ENCODE data around the gene LOXL3.
"Not testable (repeated sequence)": the region's sequence is repeated elsewhere in the genome, so short reads cannot be mapped to it uniquely, and the experiment has no call there.

LOXL3 gene

DNA sequence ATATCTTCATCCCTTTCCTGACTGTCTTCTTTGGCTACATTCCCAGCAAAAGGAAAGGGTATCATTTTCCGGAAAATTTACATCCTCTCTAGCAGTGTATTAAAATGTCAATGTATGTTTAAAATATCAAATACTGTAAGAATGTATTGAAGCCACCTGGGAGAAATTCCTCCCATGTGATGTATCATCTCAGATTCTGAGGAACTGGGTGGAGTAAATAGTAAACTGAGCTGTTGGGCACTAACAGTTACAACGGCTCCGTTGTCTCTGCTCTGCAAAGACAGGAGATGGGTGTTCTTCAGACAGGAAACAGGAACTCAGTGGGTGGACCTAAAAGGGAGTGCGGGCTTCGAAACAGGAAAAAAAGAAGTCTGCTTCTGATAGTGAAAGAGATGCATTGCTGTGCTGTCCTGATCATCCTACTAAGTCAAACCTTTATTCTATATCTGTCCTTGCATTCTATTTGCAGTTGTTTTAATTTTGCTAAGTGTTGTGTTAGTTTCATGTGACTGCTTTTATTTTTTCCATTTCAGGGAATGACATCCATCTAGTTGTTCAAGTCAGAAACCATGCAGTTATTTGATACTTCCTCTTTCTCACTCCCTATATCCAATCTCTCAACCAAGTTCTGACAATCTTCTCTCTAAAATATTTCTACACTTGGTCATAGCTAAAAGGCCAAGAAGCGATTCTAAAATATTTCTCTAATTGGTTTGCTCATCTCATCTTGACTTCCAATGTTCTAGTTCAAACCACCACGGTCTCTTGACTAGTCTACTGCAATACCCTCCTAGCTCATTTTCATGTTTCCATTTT lies 20.2 kb upstream of the LOXL3 start:
- peak; percentile 75 for DNase-seq (ENCODE audit: low spot score)

DNA sequence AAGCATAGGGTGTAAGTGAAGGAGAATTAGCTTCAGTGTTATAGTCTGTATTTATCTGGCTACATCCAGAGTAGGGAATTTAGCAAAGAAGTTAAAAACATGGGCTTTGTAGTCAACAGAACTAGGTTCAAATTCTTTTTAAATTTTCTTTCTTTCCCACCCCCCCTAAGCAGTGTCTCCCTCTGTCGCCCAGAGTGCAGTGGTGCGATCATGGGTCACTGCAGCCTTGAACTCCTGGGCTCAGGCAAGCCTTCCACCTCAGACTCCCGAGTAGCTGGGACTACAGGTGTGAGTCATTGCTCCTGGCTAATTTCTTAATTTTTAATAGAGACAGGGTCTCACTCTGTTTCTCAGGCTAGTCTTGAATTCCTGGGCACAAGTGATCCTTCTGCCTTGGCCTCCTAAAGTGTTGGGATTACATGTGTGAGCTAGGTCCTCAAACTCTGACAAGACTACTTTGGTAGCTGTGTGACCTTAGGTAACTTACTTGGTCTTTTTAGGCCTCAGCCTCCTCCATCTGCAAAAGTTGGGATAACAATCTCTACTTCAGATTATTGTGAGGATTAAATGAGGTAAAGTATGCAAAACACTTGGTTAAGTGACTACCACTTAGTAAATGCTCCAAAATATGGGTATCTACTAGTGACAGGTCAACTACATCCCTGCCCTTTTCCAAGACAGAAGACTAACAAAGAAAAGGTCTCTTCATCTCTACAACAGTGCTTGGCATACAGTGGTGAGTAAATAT lies 18.6 kb upstream of the LOXL3 start:
- no peak for DNase-seq (ENCODE audit: low spot score)

DNA sequence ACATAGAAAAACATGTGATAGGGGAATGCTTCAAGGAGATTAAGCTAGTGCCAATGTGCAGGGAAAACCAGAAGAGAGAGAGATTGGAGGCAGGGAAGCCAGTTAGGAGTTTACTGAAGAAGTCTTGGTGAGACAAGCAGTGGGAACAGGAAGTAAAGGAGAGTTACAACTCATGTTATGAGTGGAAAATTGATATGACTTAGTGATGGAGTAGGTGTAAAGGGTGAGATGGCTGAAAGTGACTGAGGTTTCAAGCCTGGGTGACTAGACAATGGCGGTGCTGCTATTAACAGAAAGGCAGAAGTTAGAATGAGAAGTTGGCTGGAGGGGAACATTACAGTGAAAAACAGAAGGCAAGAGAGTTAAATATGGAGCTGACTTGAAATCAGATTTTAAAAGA lies 17.3 kb upstream of the LOXL3 start:
- DNase-seq (ENCODE audit: low spot score) = peak; percentile 57

DNA sequence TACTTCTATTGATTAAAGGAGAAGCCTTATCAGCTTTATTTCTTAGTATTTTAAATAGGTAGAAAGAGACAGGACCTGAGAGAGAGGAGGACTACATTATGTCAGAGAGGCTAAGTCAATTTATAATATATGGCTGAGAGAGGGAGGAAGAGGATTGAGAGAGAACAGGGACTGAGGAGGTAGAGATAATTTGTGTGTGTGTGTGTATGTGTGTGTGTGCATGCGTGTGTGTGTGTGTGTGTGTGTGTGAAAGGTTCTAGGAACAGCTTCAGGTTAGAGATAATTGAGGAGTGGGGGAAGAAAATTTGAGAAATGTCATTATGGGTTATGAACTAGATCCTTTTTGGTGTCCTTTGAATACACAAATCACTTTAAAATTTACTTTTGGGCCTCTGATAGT lies 15.9 kb upstream of the LOXL3 start:
- DNase-seq (ENCODE audit: low spot score) = no peak

DNA sequence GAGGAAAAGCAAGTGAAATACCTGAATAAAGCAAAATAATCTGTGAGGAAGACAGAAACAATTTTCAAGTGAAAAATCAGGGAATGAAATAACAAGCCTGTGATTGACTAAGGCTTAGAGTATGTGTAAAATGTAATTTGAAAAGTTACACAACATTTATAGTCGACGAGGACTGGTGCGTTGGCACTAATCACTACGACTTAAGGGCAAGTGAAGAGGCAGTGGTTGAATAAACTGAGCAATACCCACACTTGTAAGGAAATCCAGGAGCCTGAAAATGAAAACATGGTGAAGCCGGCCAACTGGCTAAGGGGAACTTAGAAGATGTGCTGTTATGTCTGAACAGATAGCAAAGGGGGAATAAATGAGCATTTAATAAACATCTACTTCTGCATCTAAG lies 14.1 kb upstream of the LOXL3 start:
- no peak for DNase-seq (ENCODE audit: low spot score)

DNA sequence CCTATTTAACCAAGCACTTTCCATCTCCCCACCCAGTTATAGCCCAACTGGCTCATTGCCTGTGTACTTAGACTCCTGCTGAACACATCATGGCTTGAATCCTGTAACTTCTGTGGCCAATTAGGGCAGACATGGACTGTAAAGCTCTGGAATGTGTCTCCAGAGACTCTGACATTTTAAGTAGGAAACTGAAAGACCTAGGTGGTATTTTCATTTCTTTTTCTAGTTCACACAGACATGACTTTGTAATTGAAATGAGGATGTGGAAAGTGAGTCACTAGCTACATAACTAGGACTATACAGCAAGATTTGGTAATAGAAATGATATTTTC lies 13.0 kb upstream of the LOXL3 start:
- DNase-seq (ENCODE audit: low spot score) = no peak

DNA sequence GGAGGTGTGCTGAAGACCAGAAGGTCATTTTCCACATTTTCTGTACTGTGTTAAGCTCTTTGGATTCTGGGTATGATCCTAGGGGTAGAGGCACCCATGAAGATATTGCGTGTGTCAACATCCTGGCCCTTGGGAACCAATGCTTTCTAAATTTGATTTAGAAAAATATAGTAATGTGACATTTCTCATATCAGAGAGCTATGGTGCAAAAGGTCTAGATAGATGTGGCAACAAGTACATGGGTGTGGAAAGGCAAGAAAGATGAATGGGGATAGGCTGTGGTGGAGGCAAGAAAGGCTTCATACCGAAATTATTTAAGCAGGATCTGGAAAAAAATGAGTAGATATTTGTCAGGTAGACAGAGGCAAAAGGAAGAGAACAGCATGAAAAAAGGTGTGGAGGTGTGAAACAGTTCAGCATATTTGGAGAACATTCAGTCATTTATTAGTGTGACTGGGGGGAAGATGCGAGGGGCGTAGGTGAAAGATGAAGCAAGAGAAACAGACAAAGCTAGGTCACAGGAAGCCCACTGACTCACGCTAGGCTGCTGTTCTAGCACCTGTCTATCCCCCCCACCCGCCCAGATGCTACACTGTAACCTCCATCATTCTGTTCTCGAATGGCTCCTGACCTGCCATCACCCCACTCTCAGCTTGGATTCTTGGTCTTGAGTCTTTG lies 12.5 kb upstream of the LOXL3 start:
- DNase-seq (ENCODE audit: low spot score) = no peak

DNA sequence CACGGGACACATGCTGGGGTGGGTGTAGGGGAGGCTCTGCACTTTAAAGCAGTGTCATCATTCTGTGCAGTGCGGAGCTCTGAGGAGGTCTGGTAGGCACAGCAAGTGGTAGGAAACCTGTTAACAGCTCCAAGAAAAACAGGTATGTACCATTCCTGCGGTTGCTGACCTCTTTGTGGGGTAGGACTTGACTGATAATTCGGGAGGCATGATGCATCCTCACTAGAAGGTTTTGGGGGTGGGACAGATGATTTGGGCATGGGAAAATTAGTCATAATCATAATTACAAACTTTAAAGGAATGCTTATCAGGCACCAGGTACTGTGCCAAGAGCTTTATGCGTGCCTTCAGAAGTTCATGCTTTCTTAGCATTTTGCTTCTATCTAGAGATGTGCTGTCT lies 10.5 kb upstream of the LOXL3 start:
- DNase-seq (ENCODE audit: low spot score) = no peak

DNA sequence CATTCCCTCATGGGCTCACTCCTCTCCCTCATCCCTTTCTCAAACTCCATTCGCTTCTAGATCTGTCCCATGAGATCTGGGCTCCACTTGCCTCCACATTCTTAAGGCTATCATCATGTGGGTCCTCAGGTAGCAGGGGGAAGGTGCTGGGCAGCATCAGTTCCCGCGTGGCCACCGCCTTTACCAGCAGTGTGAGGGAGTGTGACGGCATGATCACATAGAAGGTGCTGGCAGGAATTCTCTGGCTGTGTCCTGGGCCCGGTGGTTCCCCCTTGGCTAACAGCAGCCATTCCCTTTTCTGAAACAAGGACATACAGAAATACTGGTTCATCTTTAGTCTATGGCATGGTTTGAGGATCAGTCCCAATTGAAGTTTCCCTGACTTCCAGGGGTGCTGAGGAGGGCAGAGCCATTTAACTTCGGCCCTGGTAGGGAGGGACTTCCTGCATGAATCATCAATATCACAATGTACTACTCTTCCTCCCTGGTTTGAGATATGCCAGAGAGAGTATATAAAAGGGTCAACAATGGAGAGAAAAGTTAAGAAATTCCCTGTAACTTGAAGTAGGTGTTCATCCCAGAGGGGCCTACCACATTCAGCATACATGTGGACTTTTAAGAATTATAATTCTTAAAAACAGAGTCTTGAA lies 8.5 kb upstream of the LOXL3 start:
- no peak for DNase-seq (ENCODE audit: low spot score)

DNA sequence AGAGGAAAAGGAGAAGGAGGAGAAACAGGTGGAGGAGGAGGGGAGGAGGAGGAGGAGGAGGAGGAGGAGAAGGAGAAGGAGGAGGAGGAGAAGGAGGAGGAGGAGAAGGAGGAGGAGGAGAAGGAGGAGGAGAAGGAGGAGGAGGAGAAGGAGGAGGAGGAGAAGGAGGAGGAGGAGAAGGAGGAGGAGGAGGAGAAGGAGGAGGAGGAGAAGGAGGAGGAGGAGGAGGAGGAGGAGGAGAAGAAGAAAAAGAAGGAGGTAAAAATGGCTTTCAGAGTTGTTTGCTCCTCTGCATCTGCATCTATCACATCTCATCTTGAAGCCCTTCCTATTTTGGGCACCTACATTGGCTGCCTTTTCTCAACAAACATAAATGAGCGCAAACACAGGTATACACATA lies 7.3 kb upstream of the LOXL3 start:
- not testable (repeated sequence) for DNase-seq (ENCODE audit: low spot score)

DNA sequence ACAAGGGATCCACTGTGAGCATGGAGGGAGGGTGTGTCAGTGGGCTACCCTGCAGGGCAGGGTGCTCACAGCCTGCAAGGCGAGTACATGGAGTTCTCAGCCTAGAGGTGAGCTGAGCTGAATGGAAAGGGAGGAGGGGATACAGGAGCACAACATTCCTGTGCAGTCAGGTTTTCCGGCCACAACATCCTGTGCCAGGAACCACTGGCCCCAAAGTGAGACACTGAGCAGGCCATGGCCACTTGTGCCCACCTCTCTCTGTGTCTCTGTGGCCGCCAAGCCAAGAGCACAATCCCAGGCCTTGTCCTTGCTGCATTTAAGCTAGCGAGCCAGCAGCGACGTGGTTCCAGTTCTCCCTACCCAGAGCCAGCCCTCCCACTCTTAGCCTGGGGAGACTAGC lies 6.8 kb upstream of the LOXL3 start:
- no peak for DNase-seq (ENCODE audit: low spot score)

DNA sequence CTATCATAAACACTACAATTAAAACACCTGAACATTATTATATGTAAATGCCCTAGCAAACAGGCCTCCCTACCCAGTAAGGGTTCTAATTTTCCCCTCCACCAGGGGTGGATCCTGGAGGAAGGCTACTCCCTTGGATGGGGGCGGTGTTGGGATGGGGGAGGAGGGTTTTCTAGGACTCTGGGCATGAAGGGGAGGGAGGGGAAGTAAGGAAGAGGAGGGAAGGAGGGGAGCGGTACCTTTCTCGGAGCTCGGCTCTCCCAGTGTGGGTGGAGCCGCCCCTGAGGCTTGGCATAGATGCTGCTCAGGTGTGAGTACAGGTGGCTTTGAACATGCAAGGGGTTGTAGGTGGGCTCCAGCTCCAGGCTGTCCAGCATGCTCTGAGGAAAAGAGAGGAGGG lies 6.2 kb upstream of the LOXL3 start:
- no peak for DNase-seq (ENCODE audit: low spot score)

DNA sequence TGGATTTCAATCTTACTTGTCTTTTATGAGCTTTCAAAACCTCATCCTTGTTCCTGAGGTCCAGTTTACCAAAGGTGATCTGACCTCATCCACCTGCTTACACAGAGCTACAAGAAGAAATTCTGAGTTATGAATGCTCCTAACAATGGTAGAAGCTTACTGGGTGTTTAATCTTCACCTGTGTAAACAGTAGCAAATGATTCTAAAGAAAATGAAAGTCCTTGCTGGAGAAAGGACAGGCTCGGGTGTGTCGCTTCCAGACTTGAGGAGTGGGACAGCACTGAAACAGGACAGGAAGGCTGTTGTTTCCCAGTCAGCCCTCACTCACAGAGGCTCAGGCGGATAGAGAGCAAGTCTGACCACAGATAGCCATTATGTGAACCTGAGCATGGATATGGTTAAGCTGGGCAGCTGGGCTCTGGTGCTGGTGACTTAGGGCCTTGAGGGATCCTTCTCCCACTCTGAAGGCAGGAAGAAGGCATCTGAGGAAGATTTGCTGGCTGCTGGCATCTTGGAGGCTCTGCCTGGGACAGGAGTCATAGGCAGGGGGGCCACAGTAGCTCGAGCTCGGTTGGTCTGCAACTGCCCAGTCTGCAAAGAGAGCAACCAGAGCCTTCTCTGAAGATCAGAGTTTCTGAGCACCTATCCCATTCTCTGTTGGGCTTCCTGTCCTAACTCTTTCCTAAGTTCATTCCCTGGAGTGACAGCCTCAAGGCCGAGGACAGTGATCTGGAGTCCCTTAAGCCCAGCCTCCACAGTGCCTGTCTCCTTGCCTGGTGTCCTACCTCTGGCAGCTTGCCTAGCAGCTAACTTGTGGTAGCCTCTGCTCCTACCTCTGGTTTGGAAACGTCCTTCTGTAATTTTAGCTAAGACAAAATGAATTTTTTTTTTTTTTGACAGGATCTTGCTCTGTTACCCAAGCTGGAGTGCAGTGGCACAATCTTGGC lies 4.8 kb upstream of the LOXL3 start:
- no peak for DNase-seq (ENCODE audit: low spot score)

DNA sequence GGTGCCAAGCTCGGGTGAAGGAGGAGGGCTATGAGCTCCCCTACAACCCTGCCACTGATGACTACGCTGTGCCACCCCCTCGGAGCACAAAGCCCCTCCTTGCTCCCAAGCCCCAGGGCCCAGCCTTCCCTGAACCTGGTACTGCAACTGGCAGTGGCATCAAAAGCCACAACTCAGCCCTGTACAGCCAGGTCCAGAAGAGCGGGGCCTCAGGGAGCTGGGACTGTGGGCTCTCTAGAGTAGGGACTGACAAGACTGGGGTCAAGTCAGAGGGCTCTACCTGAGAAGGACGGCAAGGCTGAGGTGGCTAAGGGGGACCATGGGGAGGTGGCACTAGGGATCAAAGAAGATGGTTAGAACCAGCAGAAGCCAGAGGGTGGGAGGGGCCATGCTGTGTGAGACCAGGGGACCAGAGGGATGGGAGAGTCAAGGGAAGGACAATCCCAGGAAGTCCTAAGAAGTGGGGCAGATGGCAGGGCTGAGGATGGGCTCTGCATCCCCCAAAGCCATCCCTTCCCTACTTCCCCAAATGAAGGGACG lies 3.2 kb upstream of the LOXL3 start:
- DNase-seq (ENCODE audit: low spot score) = no peak

DNA sequence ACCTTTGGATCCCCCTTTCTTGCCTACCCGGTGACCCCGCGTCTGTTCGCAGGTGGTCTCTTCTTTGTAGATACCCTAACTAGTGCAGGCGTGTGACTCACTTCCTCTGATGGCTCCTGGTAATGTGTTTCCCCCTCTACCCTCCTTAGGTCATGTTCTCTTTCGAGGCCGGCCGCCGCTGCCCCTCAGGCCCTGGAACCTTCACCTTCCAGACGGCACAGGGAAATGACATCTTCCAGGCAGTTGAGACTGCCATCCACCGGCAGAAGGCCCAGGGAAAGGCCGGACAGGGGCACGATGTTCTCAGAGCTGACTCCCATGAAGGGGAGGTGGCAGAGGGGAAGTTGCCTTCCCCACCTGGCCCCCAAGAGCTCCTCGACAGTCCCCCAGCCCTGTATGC lies 2.4 kb upstream of the LOXL3 start:
- no peak for DNase-seq (ENCODE audit: low spot score)

DNA sequence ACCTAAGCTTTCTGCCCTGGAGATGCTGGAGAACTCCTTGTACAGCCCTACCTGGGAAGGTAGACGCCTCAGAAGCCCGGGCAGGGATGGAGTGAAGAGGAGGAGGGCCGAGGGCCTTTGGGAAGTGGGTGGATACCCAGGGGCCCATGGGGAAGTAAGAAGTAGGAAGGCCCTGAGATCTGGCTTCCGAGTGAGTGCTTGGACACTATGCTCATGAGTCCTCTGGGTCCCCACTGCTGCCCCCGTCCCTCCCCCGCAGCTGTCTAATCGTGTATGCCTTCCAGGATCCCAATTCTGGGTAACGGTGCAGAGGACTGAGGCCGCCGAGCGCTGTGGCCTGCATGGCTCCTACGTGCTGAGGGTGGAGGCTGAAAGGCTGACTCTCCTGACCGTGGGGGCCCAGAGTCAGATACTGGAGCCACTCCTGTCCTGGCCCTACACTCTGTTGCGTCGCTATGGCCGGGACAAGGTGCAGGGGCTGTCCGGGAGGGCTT lies 1.9 kb upstream of the LOXL3 start:
- DNase-seq (ENCODE audit: low spot score) = no peak

DNA sequence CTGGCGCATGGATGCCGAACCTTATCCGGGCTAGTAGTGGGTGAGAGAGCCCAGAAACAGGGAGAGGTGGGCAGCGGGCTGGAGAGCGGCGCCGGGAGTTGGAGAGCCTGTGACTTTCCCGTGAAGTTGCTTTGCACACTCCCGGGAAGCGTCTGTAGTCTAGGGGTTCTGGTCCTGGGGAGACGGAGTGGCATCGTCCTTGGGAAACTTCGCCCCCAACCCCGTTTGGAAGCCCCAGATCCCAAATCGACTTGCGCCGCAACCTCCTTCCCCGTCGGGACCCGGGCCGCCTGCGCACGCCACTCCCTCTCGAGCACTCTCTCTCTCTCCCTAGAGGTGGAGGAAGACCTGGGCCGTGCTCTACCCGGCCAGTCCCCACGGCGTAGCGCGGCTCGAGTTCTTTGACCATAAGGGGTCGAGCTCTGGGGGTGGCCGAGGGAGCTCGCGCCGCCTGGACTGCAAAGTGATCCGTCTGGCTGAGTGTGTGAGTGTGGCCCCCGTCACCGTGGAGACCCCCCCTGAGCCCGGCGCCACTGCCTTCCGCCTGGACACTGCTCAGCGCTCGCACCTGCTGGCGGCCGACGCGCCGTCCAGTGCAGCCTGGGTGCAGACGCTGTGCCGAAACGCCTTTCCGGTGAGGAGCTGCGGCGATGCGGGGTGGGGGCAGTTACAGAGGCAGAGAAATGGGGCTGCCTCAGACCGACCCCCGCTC lies 1.2 kb upstream of the LOXL3 start:
- DNase-seq (ENCODE audit: low spot score) = no peak

DNA sequence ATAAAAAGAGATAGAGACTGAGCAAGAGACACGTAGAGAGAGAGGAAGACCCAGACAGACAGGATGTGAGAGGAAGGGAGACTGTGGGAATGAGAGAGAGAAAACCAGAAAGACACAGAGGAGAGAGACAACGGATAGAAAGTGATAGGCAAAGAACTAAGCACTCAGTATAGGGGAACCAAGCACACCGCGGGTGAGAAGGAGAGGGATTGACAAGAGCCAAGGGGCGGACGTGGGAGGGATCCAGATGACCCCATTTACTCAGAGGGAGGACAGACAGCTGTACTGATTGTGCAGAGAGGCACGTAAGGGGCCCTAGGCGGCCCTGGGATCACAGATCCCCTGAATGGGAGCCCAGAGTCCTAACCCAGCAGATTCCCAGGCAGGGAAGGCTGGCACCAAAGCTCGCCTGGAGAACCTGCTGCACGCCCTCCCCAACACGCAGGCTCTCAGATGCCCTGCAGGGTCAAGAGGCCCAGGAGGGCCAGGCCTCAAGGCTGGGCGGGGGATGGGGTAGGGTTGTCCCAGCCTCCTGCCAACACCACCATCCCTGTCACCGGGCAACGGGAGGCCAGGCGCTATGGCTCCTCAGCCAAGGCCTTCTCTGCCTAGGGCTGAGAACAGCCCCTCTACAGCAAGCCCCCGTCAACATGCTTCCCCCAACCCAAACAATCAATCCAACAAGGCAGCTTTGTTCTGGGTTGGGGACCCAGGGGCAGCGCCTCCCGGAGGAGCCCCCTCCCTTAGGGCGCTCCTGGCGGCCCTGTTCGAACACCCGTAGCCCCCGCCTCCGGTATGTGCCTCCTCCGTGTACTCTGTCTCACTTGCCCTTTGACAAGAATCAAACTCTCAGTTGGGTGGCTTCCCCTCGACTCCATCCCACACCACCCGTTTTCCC lies 579 bp downstream of the LOXL3 start:
- DNase-seq (ENCODE audit: low spot score) = no peak

All from activated CD4-positive, alpha-beta T cell treated with anti-CD3 and anti-CD28 coated beads, Interleukin-2, Interleukin-4, amounts not matched to agents 100 ng/mL and 50 ng/mL, durations not matched to agents 16 hours and 8 hours (primary cell).